SIG-M5 treated with dmso at 0.1 percent for 504 hours (cell line): ENCODE data around the gene CCDC74A.
"Not testable (repeated sequence)": the region's sequence is repeated elsewhere in the genome, so short reads cannot be mapped to it uniquely, and the experiment has no call there.

ENCODE experiments used
- DNase-seq: peaks from one replicate; lab custom pipeline; 2025; ENCODE audit not compliant: unreplicated experiment; lab: John Stamatoyannopoulos, UW

The CCDC74A gene

GRCh38 chr2:131552871-131553270 lies 25.2 kb downstream of the CCDC74A start:
- no peak for DNase-seq

- DNase-seq, result no peak
Observed at GRCh38 chr2:131556998-131557397, 29.3 kb downstream of the CCDC74A start.

GRCh38 chr2:131557558-131558321 lies 30.1 kb downstream of the CCDC74A start:
- no peak for DNase-seq

GRCh38 chr2:131566371-131566770 lies 38.7 kb downstream of the CCDC74A start:
- DNase-seq, result no peak

GRCh38 chr2:131567891-131568290 lies 40.2 kb downstream of the CCDC74A start:
- no peak for DNase-seq

GRCh38 chr2:131568401-131568800 lies 40.7 kb downstream of the CCDC74A start:
- DNase-seq, result not testable (repeated sequence)

GRCh38 chr2:131572175-131572574 lies 44.5 kb downstream of the CCDC74A start:
- no peak for DNase-seq

- DNase-seq, result no peak
Observed at GRCh38 chr2:131577812-131578211, 50.1 kb downstream of the CCDC74A start.

- no peak for DNase-seq
Observed at GRCh38 chr2:131580187-131580586, 52.5 kb downstream of the CCDC74A start.
